Naive B cell (primary cell): ENCODE measurements around the gene SLCO3A1. TPM values are rescaled to one million over a fixed set of nuclear protein-coding genes. Genes with fewer than 3 reads are reported as not detected.

Experiments
- ATAC-seq, 2 donors: fragments of 150-1000 bp; cut with Tn5 transposase; 2 replicates each; pipeline ENCODE4 v1.10.0; 2021; ENCODE audit warnings: low read depth in 2 of 2, mild to moderate bottlenecking in 2 of 2, moderate library complexity in 2 of 2
- DNase-seq: peaks from one replicate; pipeline ENCODE4 v3.0.0; 2022
- H3K27ac Mint-ChIP-seq, 6 donors: one replicate each; pipeline ENCODE4 v1.8.0; 2020 to 2022; ENCODE audit warnings: mild to moderate bottlenecking in 6 of 6, mixed read lengths in 6 of 6, moderate library complexity in 5 of 6, inconsistent platforms in 2 of 6
- H3K27me3 Mint-ChIP-seq, 3 donors: one replicate each; pipeline ENCODE4 v1.8.0; 2021 to 2022; ENCODE audit warnings: mixed read lengths in 3 of 3, mild to moderate bottlenecking in 1 of 3
- H3K36me3 Mint-ChIP-seq, 2 donors: one replicate each; pipeline ENCODE4 v1.8.0; 2020 to 2022; ENCODE audit warnings: mixed read lengths in 2 of 2, inconsistent platforms in 1 of 2, mild to moderate bottlenecking in 1 of 2
- H3K4me1 Mint-ChIP-seq, 3 donors: one replicate each; pipeline ENCODE4 v1.8.0; 2020 to 2022; ENCODE audit warnings: mixed read lengths in 3 of 3, inconsistent platforms in 1 of 3, mild to moderate bottlenecking in 1 of 3, moderate library complexity in 1 of 3
- H3K4me3 Mint-ChIP-seq, 8 donors: one replicate each; pipeline ENCODE4 v1.8.0; 2020 to 2022; ENCODE audit warnings: mild to moderate bottlenecking in 8 of 8, mixed read lengths in 8 of 8, moderate library complexity in 8 of 8, inconsistent platforms in 2 of 8
- H3K9me3 Mint-ChIP-seq, 7 donors: one replicate each; pipeline ENCODE4 v1.8.0; 2020 to 2022; ENCODE audit warnings: mixed read lengths in 7 of 7, mild to moderate bottlenecking in 5 of 7, inconsistent platforms in 2 of 7, moderate library complexity in 1 of 7
- polyA plus RNA-seq, 6 donors: library from polyadenylated mRNA; unstranded; fragments of 300-500 nt; fragmentation: Illumina TruSeq; gene quantifications; one replicate each; pipeline ENCODE4 v1.2.3, GENCODE V29; 2021; ENCODE audit warnings: low read depth in 6 of 6

Gene SLCO3A1
- polyA plus RNA-seq, 6 donors from 2014 or later: 0.25 to 0.73 (median 0.47) TPM; not detected in 2

GRCh38 chr15:92079647-92080255 is 226.2 kb downstream of the SLCO3A1 start:
- H3K4me1 Mint-ChIP-seq: no peaks in the 10 kb centered on the region
- no peak for ATAC-seq
- no peak overlapping the region for H3K4me3 Mint-ChIP-seq
- peaks cover 5 to 14% (median 8%) of the 10 kb centered on the region in 3 donors for H3K27me3 Mint-ChIP-seq
- DNase-seq: no peak
- H3K9me3 Mint-ChIP-seq: no peaks in the 10 kb centered on the region
- H3K36me3 Mint-ChIP-seq: no peaks in the 10 kb centered on the region
- H3K27ac Mint-ChIP-seq: peak overlapping the region in 1 of 6 donors; percentile 26

- no peaks in the 10 kb centered on the region for H3K9me3 Mint-ChIP-seq
- DNase-seq (no peak), ATAC-seq (no peak)
- H3K27me3 Mint-ChIP-seq: peaks cover 0 to 5% (median 0%) of the 10 kb centered on the region in 3 donors
- H3K4me1 Mint-ChIP-seq: no peaks in the 10 kb centered on the region
- no peak overlapping the region for H3K27ac Mint-ChIP-seq
- no peak overlapping the region for H3K4me3 Mint-ChIP-seq
- no peaks in the 10 kb centered on the region for H3K36me3 Mint-ChIP-seq
These were observed 228.7 kb downstream of the SLCO3A1 start for GRCh38 chr15:92082006-92082843.

DNA sequence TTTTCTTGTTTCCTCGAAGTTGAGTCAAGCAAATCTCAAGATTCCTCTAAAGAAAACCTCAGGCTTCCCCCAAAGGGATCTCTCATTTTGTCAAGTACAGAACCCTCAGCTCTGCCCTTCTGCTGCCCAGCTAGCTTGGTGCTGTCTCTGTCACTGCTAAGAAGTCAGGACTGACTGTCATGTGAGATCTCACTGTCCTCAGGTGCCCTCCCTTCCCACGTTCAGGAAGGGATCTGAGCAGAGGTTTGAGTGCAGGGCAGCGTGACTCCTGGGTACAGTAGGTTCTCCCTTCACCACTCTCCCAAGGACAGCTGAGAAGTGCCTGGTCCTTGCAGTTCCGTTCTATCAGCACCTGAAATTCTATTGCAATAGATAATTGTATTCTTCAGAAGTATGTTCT is 229.7 kb downstream of the SLCO3A1 start:
- no peak for DNase-seq
- no peaks in the 10 kb centered on the region for H3K4me1 Mint-ChIP-seq
- no peak overlapping the region for H3K4me3 Mint-ChIP-seq
- no peak overlapping the region for H3K27ac Mint-ChIP-seq
- H3K9me3 Mint-ChIP-seq: no peaks in the 10 kb centered on the region
- H3K27me3 Mint-ChIP-seq: peaks cover 0 to 5% (median 0%) of the 10 kb centered on the region in 3 donors
- no peak for ATAC-seq
- H3K36me3 Mint-ChIP-seq: no peaks in the 10 kb centered on the region

GRCh38 chr15:92087211-92087610 is 233.7 kb downstream of the SLCO3A1 start:
- Mint-ChIP-seq H3K4me1 (no peaks in the 10 kb centered on the region), H3K27me3 (peaks cover 0 to 5% (median under 1%) of the 10 kb centered on the region in 3 donors), H3K27ac (no peak overlapping the region), H3K4me3 (no peak overlapping the region), H3K9me3 (no peaks in the 10 kb centered on the region), H3K36me3 (no peaks in the 10 kb centered on the region)
- no peak for ATAC-seq
- no peak for DNase-seq

DNA sequence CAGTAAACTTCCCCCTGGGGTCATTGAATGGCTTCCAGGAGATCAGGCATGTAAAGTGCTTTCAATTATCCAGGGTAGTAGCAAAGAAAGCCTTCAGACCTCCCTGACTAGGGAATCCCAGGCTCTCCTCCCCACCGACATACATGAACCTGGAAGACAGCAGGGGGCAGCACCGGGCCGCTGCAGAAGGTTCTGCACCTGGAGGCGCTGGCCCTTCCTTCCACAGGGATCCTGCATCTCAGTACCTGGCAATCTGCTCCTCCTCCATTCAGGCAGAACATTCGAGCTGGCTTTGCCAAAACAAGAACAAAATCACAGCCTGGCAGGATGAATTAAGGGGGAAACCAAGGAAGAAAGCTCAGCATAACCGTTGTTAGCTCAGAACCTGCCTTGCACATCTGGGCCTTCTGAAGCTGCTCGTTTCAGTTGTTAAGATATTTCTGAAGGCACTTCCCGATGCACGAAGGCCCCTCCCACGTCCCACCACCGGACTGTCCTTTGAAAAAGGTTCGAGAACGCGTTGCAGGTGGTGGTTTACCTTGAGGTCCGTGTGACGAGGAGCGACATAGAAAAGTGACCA is 237.7 kb downstream of the SLCO3A1 start:
- H3K4me1 Mint-ChIP-seq: peaks cover 0 to 7% (median 5%) of the 10 kb centered on the region in 3 donors
- no peak overlapping the region for H3K27ac Mint-ChIP-seq

DNA sequence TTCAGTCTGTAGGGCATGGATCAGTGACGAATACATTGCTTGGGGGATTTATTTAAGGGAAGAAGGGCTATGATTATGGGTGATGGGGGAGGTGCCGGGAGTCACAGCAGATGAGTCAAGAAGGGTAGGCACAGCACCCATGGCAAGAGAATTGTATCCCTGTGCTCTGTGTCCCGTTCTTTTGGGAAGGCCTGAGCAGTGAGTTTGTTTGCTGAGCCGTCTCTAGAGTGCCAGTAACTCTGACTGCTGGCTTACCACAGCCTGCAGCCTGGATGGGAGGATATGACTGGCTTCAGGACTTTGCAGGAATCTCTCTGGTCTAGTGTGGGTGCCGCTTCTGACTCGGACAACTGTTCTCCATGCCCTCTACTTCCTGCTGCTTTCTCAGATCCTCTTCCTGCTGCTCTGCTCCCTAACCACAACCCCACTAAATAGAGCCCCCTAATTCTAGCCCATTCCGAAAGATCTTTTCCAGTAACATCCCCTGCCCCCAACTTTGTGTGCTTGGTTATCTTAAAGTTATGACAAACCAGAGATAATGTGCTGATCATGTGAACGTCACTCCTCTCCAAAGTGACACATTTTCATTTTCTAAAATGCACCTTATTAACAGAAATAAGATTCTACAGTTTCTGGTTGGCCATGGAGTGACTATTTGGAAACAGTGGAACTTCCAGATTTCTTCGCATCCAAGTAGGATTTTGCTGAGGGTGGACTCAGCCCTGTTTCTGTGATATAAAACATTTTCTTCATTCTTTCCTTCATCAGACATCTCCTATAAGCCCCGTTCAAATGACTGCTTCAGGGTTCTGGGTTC is 239.0 kb downstream of the SLCO3A1 start:
- H3K27me3 Mint-ChIP-seq: peaks cover 0 to 12% (median under 1%) of the 10 kb centered on the region in 3 donors
- H3K36me3 Mint-ChIP-seq: no peaks in the 10 kb centered on the region
- H3K4me1 Mint-ChIP-seq: peaks cover 0 to 7% (median 7%) of the 10 kb centered on the region in 3 donors
- ATAC-seq: no peak
- no peak for DNase-seq
- H3K9me3 Mint-ChIP-seq: no peaks in the 10 kb centered on the region
- no peak overlapping the region for H3K4me3 Mint-ChIP-seq
- no peak overlapping the region for H3K27ac Mint-ChIP-seq

More for the DNA sequence above, 237.7 kb downstream of the SLCO3A1 start:
- Mint-ChIP-seq H3K9me3 (no peaks in the 10 kb centered on the region), H3K27me3 (peaks cover 0 to 10% (median 0%) of the 10 kb centered on the region in 3 donors), H3K36me3 (no peaks in the 10 kb centered on the region), H3K4me3 (no peak overlapping the region)
- ATAC-seq (no peak), DNase-seq (no peak)

GRCh38 chr15:92095693-92096092 is 242.2 kb downstream of the SLCO3A1 start:
- Mint-ChIP-seq H3K27me3 (peaks cover 0 to 19% (median 7%) of the 10 kb centered on the region in 3 donors), H3K9me3 (no peaks in the 10 kb centered on the region), H3K4me1 (peaks cover 0 to 8% (median 7%) of the 10 kb centered on the region in 3 donors), H3K27ac (peak overlapping the region in 1 of 6 donors; percentile 59), H3K36me3 (no peaks in the 10 kb centered on the region), H3K4me3 (no peak overlapping the region)
- ATAC-seq (no peak), DNase-seq (no peak)

DNA sequence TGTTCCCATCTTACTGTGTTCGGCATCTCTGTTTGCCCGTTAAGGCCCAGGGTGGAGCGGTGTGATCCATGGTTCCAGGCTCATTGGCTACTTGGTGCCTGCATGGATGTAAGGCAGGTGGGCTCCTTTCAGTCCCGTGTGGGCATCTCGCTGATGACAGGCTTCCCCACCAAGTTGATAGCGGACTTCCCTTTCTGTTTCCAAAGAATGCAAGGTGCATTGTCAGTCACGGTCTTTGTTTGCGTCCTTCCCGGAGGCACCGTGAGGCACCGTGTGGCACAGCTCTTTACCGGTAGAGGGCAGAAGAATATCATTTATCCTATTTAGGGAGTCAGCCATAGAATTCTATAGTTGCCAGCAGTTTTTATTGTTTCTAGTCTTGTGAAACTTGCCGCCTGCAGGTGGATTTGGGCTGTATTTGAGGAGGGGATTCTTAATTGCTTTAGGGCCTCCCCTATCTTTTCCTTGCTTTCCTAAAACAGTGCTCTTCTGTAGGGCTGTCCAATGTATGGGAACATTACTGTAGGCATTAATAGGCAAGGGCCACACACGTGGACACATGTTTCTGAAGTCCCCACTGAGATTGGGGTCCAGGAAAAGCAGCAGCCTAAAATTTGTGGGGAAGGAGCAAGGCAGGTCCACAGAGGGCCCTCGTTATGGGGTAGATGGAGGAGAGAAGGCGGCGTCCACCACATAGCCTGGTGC is 244.1 kb downstream of the SLCO3A1 start:
- no peak for DNase-seq
- H3K36me3 Mint-ChIP-seq: no peaks in the 10 kb centered on the region
- H3K4me3 Mint-ChIP-seq: no peak overlapping the region
- ATAC-seq: no peak
- H3K27ac Mint-ChIP-seq: no peak overlapping the region
- H3K27me3 Mint-ChIP-seq: peaks cover 0 to 15% (median 13%) of the 10 kb centered on the region in 3 donors
- H3K9me3 Mint-ChIP-seq: no peaks in the 10 kb centered on the region
- peaks cover 7 to 15% (median 12%) of the 10 kb centered on the region in 3 donors for H3K4me1 Mint-ChIP-seq

DNA sequence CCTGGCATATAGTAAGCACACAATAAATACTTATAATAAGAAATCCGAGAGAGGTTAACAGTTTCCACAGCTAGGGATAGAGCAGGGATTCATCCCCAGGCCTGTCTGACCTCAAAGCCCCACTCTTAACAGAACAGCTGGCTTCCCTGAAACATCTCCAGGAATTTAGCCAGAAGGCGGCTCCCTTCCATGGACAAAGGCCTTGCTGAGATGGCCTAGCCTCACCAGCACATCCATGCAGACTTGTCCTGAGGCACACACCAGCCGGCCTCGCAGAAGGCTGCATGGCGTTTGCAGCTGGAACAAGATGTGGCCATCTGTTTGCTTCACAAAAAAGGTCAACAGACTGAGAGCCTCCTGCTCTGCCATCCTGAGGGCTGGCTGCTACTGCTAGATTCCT is 245.4 kb downstream of the SLCO3A1 start:
- Mint-ChIP-seq H3K4me3 (no peak overlapping the region), H3K27me3 (peaks cover 0 to 13% (median 9%) of the 10 kb centered on the region in 3 donors), H3K9me3 (no peaks in the 10 kb centered on the region), H3K4me1 (peaks cover 7 to 15% (median 12%) of the 10 kb centered on the region in 3 donors), H3K36me3 (no peaks in the 10 kb centered on the region), H3K27ac (no peak overlapping the region)
- DNase-seq (no peak), ATAC-seq (no peak)

DNA sequence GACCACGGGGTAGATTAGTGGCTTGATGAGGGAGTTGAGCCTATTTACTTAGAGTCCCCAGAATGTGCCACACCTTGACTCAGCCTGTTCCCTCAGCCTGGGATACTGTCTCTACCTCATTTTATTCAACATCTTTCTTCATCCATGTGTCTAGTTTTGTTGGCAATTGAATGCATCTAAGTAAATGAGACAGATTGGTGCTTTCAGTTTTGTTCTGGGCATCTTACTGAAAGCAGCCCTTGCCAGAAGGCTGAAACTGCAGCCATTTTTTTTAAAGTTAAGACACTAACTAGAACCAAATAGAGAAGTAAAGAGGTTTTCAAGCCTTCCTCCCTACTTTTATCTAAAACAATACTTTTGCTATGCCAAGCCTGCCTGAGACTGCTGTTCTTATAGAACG is 246.8 kb downstream of the SLCO3A1 start:
- Mint-ChIP-seq H3K9me3 (no peaks in the 10 kb centered on the region), H3K4me3 (peak overlapping the region in 1 of 8 donors; percentile 16), H3K4me1 (peaks cover 7 to 15% (median 12%) of the 10 kb centered on the region in 3 donors), H3K27me3 (peaks cover 0 to 13% (median 9%) of the 10 kb centered on the region in 3 donors), H3K27ac (no peak overlapping the region), H3K36me3 (no peaks in the 10 kb centered on the region)
- ATAC-seq: no peak
- no peak for DNase-seq

DNA sequence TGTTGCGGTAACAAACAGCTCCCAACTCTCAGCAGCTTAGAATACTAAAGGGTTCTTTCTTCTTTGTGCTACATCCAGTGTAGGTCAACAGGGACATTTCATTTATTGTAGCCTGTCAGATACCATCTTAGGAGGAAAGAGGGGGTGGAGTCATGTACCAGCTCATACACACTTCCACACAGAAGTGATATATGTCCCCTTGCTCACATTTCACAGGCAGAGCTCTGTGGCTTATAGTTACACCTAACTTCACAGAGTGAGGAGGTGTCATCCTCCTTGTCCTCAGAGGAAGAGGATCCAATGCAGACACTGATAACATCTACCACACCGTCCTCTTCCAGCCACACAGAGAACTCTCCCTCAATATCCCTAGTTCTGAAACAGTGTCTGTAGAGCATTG is 247.2 kb downstream of the SLCO3A1 start:
- Mint-ChIP-seq H3K4me1 (peaks cover 7 to 13% (median 8%) of the 10 kb centered on the region in 3 donors), H3K9me3 (no peaks in the 10 kb centered on the region), H3K36me3 (no peaks in the 10 kb centered on the region), H3K27me3 (peaks cover 0 to 13% (median 9%) of the 10 kb centered on the region in 3 donors), H3K27ac (no peak overlapping the region), H3K4me3 (peak overlapping the region in 1 of 8 donors; percentile 12)
- ATAC-seq (no peak), DNase-seq (no peak)

GRCh38 chr15:92101708-92102394 is 248.3 kb downstream of the SLCO3A1 start:
- peaks cover 7 to 8% (median 7%) of the 10 kb centered on the region in 3 donors for H3K4me1 Mint-ChIP-seq
- no peak overlapping the region for H3K4me3 Mint-ChIP-seq
- peaks cover 0 to 13% (median 9%) of the 10 kb centered on the region in 3 donors for H3K27me3 Mint-ChIP-seq
- H3K27ac Mint-ChIP-seq: peak overlapping the region in 3 of 6 donors; percentile 5 to 30 (median 16)
- DNase-seq: no peak
- no peak for ATAC-seq
- H3K36me3 Mint-ChIP-seq: no peaks in the 10 kb centered on the region
- H3K9me3 Mint-ChIP-seq: no peaks in the 10 kb centered on the region
